PC-3 (cell line): ENCODE data around the gene RIPK3. TPM values are rescaled to one million over a fixed set of nuclear protein-coding genes. Genes with fewer than 3 reads are reported as not detected.

Experiments used
- ATAC-seq: fragments of 200-7000 bp; cut with Tn5 transposase; 2 replicates; pipeline ENCODE4 v1.9.1; 2020; ENCODE audit warnings: mild to moderate bottlenecking, moderate library complexity
- BruUV-seq: library from RNA; stranded (reverse); fragments of 400-500 nt; replicated peaks from 2 replicates; lab custom pipeline; 2021; lab: Mats Ljungman, UMichigan
- CTCF ChIA-PET: fragments of 300-600 bp; sonication (Branson Sonifier 250); formaldehyde crosslinking; loops from one replicate; lab custom pipeline; 2022; ENCODE audit warnings: antibody characterized with exemption; lab: Charles Lee
- POLR2A ChIA-PET: fragments of 300-600 bp; sonication (Branson Sonifier 250); formaldehyde crosslinking; loops from one replicate; lab custom pipeline; 2022; ENCODE audit warnings: antibody characterized with exemption; ENCODE audit not compliant: unreplicated experiment; lab: Charles Lee
- DNase-seq: peaks from one replicate; pipeline ENCODE4 v3.0.0-alpha.2; 2015
- H2AFZ ChIP-seq: fragments of 300-600 bp; sonication (generic); 2 replicates; pipeline ENCODE4 v1.6.0; 2016; ENCODE audit warnings: antibody characterized with exemption, low read length
- H3F3A ChIP-seq: fragments of 300-600 bp; sonication (generic); one replicate; pipeline ENCODE4 v1.6.0; 2017; ENCODE audit warnings: antibody characterized with exemption, low read length, control low read depth, mild to moderate bottlenecking; ENCODE audit not compliant: unreplicated experiment
- H3K27ac ChIP-seq: fragments of 300-600 bp; sonication (generic); 2 replicates; pipeline ENCODE4 v1.5.1; 2016; ENCODE audit warnings: mild to moderate bottlenecking, low read length
- H3K27me3 ChIP-seq: fragments of 300-600 bp; sonication (generic); 2 replicates; pipeline ENCODE4 v1.6.1; 2016; ENCODE audit warnings: low read length, mixed read lengths
- H3K36me3 ChIP-seq: fragments of 300-600 bp; sonication (generic); 2 replicates; pipeline ENCODE4 v1.6.1; 2016; ENCODE audit warnings: low read depth, mixed run types, low read length, mixed read lengths
- H3K4me1 ChIP-seq: fragments of 300-600 bp; sonication (generic); 2 replicates; pipeline ENCODE4 v1.5.1; 2016; ENCODE audit warnings: low read length; ENCODE audit not compliant: insufficient read depth
- H3K4me2 ChIP-seq: fragments of 300-600 bp; sonication (generic); 2 replicates; pipeline ENCODE4 v1.6.0; 2016; ENCODE audit warnings: low read length
- H3K4me3 ChIP-seq: fragments of 300-600 bp; sonication (generic); 2 replicates; pipeline ENCODE4 v1.5.1; 2016; ENCODE audit warnings: mild to moderate bottlenecking, low read length, mixed read lengths
- H3K79me2 ChIP-seq: fragments of 300-600 bp; sonication (generic); 2 replicates; pipeline ENCODE4 v1.6.1; 2017; ENCODE audit warnings: low read length, mixed read lengths
- H3K9ac ChIP-seq: fragments of 300-600 bp; sonication (generic); 2 replicates; pipeline ENCODE4 v1.6.0; 2016; ENCODE audit warnings: mild to moderate bottlenecking, low read length
- H3K9me2 ChIP-seq: fragments of 300-600 bp; sonication (generic); replicated peaks from 2 replicates; pipeline ENCODE4 v1.6.1; 2016; ENCODE audit warnings: mixed run types, low read length, mixed read lengths
- H3K9me3 ChIP-seq: fragments of 300-600 bp; sonication (generic); 2 replicates; pipeline ENCODE4 v1.6.1; 2016; ENCODE audit warnings: low read length, mixed read lengths
- H4K20me1 ChIP-seq: fragments of 300-600 bp; sonication (generic); 2 replicates; pipeline ENCODE4 v1.6.1; 2016; ENCODE audit warnings: low read length, mixed read lengths
- CTCF ChIP-seq: fragments of 300-600 bp; sonication (generic); conservative IDR thresholded peaks from 2 replicates; pipeline ENCODE4 v1.5.1; 2017; ENCODE audit warnings: antibody characterized with exemption, low read depth, mild to moderate bottlenecking, low read length
- EZH2 ChIP-seq: fragments of 300-600 bp; sonication (generic); IDR thresholded peaks from one replicate; pipeline ENCODE4 v1.6.1; 2017; ENCODE audit warnings: antibody characterized with exemption, mild to moderate bottlenecking, low read length; ENCODE audit not compliant: unreplicated experiment
- EZH2phosphoT487 ChIP-seq: fragments of 300-600 bp; sonication (generic); IDR thresholded peaks from 2 replicates; pipeline ENCODE4 v1.6.1; 2018; ENCODE audit warnings: mild to moderate bottlenecking, antibody characterized with exemption, low read length, borderline replicate concordance
- intact Hi-C: fragments of 100-400 bp; cut with micrococcal nuclease; formaldehyde crosslinking; loops from 2 replicates; pipeline ENCODE4 v1.9.0; 2023
- total RNA-seq: library from RNA; depleted of rRNA; stranded (reverse); fragments of >200 nt; gene quantifications from 2 replicates; pipeline ENCODE4 v1.2.3, GENCODE V29; 2014

RIPK3 gene
- total RNA-seq, 1 experiment from 2014 or later: not detected

GRCh38 chr14:24331731-24332267 is 8.0 kb downstream of the RIPK3 start:
- peaks cover 5% of the 10 kb centered on the region; the same call in 1 of the 2 replicates for H3K4me1 ChIP-seq
- H2AFZ ChIP-seq: peak overlapping the region; percentile 33; the same call in 1 of the 2 replicates
- H3K4me2 ChIP-seq: no peak overlapping the region
- intact Hi-C loops: loop anchor here (2.0 kb wide), 1 partner anchor 35 kb away; no protein-coding TSS in a partner anchor
- no peaks in the 10 kb centered on the region for H4K20me1 ChIP-seq
- POLR2A ChIA-PET: no interaction called here
- no TSS peak for BruUV-seq
- H3K36me3 ChIP-seq: no peaks in the 10 kb centered on the region
- H3K27ac ChIP-seq: no peak overlapping the region
- ATAC-seq: no peak
- no peak overlapping the region for H3K4me3 ChIP-seq
- no peaks in the 10 kb centered on the region for H3F3A ChIP-seq
- no peak for DNase-seq
- no peak overlapping the region for H3K9ac ChIP-seq
- H3K9me3 ChIP-seq: no peaks in the 10 kb centered on the region
- no peaks in the 10 kb centered on the region for H3K27me3 ChIP-seq
- no peaks in the 10 kb centered on the region for H3K9me2 ChIP-seq
- no peaks in the 10 kb centered on the region for H3K79me2 ChIP-seq
- CTCF ChIA-PET: interaction anchor here (0.7 to 1.0 kb wide), 2 partner anchors 100 to 196 kb away, joined by 5 to 8 read pairs; partner anchors contain the start of gene PSME1
- no peak for TF ChIP-seq CTCF
- no peak for TF ChIP-seq EZH2
- TF ChIP-seq EZH2phosphoT487: no peak

- no peak overlapping the region for H3K9ac ChIP-seq
- H3K4me2 ChIP-seq: no peak overlapping the region
- intact Hi-C loops: no loop called here
- ChIA-PET POLR2A (interaction anchor here (0.7 kb wide), 1 partner anchor 107 kb away, joined by 5 read pairs; no protein-coding TSS in a partner anchor), CTCF (no interaction called here)
- TF ChIP-seq CTCF (no peak), EZH2 (no peak), EZH2phosphoT487 (no peak)
- H3K9me3 ChIP-seq: no peaks in the 10 kb centered on the region
- no peak overlapping the region for H2AFZ ChIP-seq
- H3K27ac ChIP-seq: no peak overlapping the region
- H3K36me3 ChIP-seq: no peaks in the 10 kb centered on the region
- no peaks in the 10 kb centered on the region for H3F3A ChIP-seq
- H3K9me2 ChIP-seq: no peaks in the 10 kb centered on the region
- no peaks in the 10 kb centered on the region for H3K79me2 ChIP-seq
- peaks cover 5% of the 10 kb centered on the region; the same call in 1 of the 2 replicates for H3K4me1 ChIP-seq
- DNase-seq (no peak), ATAC-seq (no peak)
- no peaks in the 10 kb centered on the region for H4K20me1 ChIP-seq
- H3K27me3 ChIP-seq: no peaks in the 10 kb centered on the region
- BruUV-seq: no TSS peak
- no peak overlapping the region for H3K4me3 ChIP-seq
These were observed 8.7 kb downstream of the RIPK3 start for GRCh38 chr14:24330973-24331674.

GRCh38 chr14:24329736-24330135 is 10.1 kb downstream of the RIPK3 start:
- Histone ChIP-seq H3K4me3 (no peak overlapping the region), H3K79me2 (no peaks in the 10 kb centered on the region), H3K36me3 (no peaks in the 10 kb centered on the region), H3K4me1 (peaks cover 5% of the 10 kb centered on the region; the same call in 1 of the 2 replicates), H3K9ac (no peak overlapping the region), H3K9me3 (no peaks in the 10 kb centered on the region), H3K9me2 (no peaks in the 10 kb centered on the region), H4K20me1 (no peaks in the 10 kb centered on the region), H3K27ac (no peak overlapping the region), H3F3A (no peaks in the 10 kb centered on the region), H3K27me3 (no peaks in the 10 kb centered on the region), H2AFZ (no peak overlapping the region), H3K4me2 (no peak overlapping the region)
- ATAC-seq (no peak), DNase-seq (no peak)
- TF ChIP-seq CTCF: no peak
- TF ChIP-seq EZH2phosphoT487: no peak
- TF ChIP-seq EZH2: no peak
- ChIA-PET POLR2A (no interaction called here), CTCF (no interaction called here)
- intact Hi-C loops: no loop called here
- BruUV-seq: no TSS peak
